ENCODE measurements around the gene HSF5.

DNA sequence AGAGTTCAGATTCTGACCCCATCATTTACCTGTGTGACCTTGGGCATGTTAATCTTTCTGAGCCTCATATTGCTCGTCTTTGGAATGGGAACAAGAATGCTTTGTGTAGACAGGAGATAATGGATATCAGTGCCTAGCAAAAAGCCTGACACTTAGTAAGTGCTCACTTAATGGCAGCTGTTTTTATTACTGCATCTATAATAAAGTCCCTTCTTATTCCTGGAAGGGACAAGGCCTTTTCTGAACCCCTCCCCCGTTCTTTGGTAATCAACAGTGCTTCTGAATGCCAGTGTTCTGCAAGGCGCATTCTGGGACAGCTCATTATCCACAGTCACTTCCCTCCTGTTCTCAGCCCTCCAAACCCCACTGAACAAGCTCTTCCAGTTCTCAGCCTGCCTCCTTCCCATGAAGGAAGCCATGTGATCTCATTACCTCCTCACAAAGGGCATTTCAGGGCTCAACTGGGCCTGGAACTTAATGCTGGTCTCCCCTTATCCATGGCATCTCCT lies 111.1 kb downstream of the HSF5 start:
- TF ChIP-seq POLR2AphosphoS5 (IDR thresholded peaks at IDR 0.05) (no peak), EP300 (IDR thresholded peaks at IDR 0.05) (no peak), POLR2A (IDR thresholded peaks at IDR 0.05; ENCODE audit: low read depth) (no peak)
- TF ChIP-seq, protein P1, sequence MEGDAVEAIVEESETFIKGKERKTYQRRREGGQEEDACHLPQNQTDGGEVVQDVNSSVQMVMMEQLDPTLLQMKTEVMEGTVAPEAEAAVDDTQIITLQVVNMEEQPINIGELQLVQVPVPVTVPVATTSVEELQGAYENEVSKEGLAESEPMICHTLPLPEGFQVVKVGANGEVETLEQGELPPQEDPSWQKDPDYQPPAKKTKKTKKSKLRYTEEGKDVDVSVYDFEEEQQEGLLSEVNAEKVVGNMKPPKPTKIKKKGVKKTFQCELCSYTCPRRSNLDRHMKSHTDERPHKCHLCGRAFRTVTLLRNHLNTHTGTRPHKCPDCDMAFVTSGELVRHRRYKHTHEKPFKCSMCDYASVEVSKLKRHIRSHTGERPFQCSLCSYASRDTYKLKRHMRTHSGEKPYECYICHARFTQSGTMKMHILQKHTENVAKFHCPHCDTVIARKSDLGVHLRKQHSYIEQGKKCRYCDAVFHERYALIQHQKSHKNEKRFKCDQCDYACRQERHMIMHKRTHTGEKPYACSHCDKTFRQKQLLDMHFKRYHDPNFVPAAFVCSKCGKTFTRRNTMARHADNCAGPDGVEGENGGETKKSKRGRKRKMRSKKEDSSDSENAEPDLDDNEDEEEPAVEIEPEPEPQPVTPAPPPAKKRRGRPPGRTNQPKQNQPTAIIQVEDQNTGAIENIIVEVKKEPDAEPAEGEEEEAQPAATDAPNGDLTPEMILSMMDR (IDR thresholded peaks at IDR 0.05): no peak

All from esophagus muscularis mucosa (tissue), 4 donors.